Smooth muscle cell (in vitro differentiated cells): ENCODE data around the gene DCTD. TPM values are rescaled to one million over a fixed set of nuclear protein-coding genes. Genes with fewer than 3 reads are reported as not detected.

Experiments used
- DNase-seq: peaks from one replicate; lab custom pipeline; 2025; ENCODE audit not compliant: unreplicated experiment; lab: John Stamatoyannopoulos, UW
- H2AFZ ChIP-seq: fragments of 200-600 bp; sonication (generic); 2 replicates; pipeline ENCODE4 v1.6.0; 2016; ENCODE audit warnings: antibody characterized with exemption, low read depth, mild to moderate bottlenecking
- H3F3A ChIP-seq: fragments of 200-600 bp; sonication (generic); 2 replicates; pipeline ENCODE4 v1.6.0; 2017; ENCODE audit warnings: antibody characterized with exemption, low read depth
- H3K27ac ChIP-seq: fragments of 200-600 bp; sonication (generic); 2 replicates; pipeline ENCODE4 v1.5.1; 2016; ENCODE audit warnings: low read depth, mild to moderate bottlenecking
- H3K27me3 ChIP-seq: fragments of 200-600 bp; sonication (generic); 2 replicates; pipeline ENCODE4 v1.6.1; 2016; ENCODE audit warnings: low read depth, mild to moderate bottlenecking
- H3K36me3 ChIP-seq: fragments of 200-600 bp; sonication (generic); 2 replicates; pipeline ENCODE4 v1.5.1; 2016; ENCODE audit warnings: low read depth
- H3K4me1 ChIP-seq: fragments of 200-600 bp; sonication (generic); 2 replicates; pipeline ENCODE4 v1.5.1; 2016; ENCODE audit warnings: low read depth
- H3K4me2 ChIP-seq: fragments of 200-600 bp; sonication (generic); 2 replicates; pipeline ENCODE4 v1.6.0; 2016; ENCODE audit warnings: mild to moderate bottlenecking
- H3K4me3 ChIP-seq: fragments of 200-600 bp; sonication (generic); 2 replicates; pipeline ENCODE4 v1.5.1; 2016; ENCODE audit warnings: mild to moderate bottlenecking
- H3K79me2 ChIP-seq: fragments of 200-600 bp; sonication (generic); 2 replicates; pipeline ENCODE4 v1.6.0; 2016; ENCODE audit warnings: low read depth, mild to moderate bottlenecking
- H3K9ac ChIP-seq: fragments of 200-600 bp; sonication (generic); 2 replicates; pipeline ENCODE4 v1.6.0; 2016; ENCODE audit warnings: low read depth
- H3K9me3 ChIP-seq: fragments of 200-600 bp; sonication (generic); replicated peaks from 2 replicates; pipeline ENCODE4 v1.5.1; 2016; ENCODE audit warnings: low read depth
- H4K20me1 ChIP-seq: fragments of 200-600 bp; sonication (generic); 2 replicates; pipeline ENCODE4 v1.6.0; 2016; ENCODE audit warnings: low read depth
- CTCF ChIP-seq: fragments of 200-600 bp; sonication (generic); IDR thresholded peaks from 2 replicates; pipeline ENCODE4 v1.5.1; 2017; ENCODE audit warnings: borderline replicate concordance, mild to moderate bottlenecking, antibody characterized with exemption; ENCODE audit not compliant: insufficient read depth, poor library complexity, severe bottlenecking
- WGBS: methylation state at CpG from one replicate; pipeline ENCODE4 v1.1.7; 2016; ENCODE audit warnings: low lambda C conversion rate; 5-methylcytosine and 5-hydroxymethylcytosine counted together
- polyA plus RNA-seq: library from polyadenylated mRNA; unstranded; fragments of >200 nt; fragmentation: Nextera tagmentation; extraction: Ambion mirVana; gene quantifications from 2 replicates; pipeline ENCODE4 v1.2.1, GENCODE V29; 2016
- total RNA-seq: library from RNA; depleted of rRNA; stranded (reverse); fragments of >200 nt; gene quantifications from 2 replicates; pipeline ENCODE4 v1.2.3, GENCODE V29; 2014

Gene DCTD
- total and polyA plus RNA-seq, 2 experiments from 2014 or later, result 84.4 to 85.3 TPM

GRCh38 chr4:182866746-182867145 lies 50.4 kb downstream of the DCTD start:
- H3F3A ChIP-seq, result no peaks in the 10 kb centered on the region
- H3K4me2 ChIP-seq, result no peak overlapping the region
- H3K4me1 ChIP-seq, result peaks cover 10% of the 10 kb centered on the region
- no peak overlapping the region for H3K27ac ChIP-seq
- no peaks in the 10 kb centered on the region for H4K20me1 ChIP-seq
- no peaks in the 10 kb centered on the region for H3K36me3 ChIP-seq
- no peaks in the 10 kb centered on the region for H3K27me3 ChIP-seq
- H3K9me3 ChIP-seq, result no peaks in the 10 kb centered on the region
- no peak for DNase-seq
- TF ChIP-seq CTCF, result no peak
- H3K9ac ChIP-seq, result no peak overlapping the region
- H3K79me2 ChIP-seq, result no peaks in the 10 kb centered on the region
- H2AFZ ChIP-seq, result no peak overlapping the region
- 89% methylated on average over 5 of the region's 5 CpGs for WGBS
- H3K4me3 ChIP-seq, result no peak overlapping the region

GRCh38 chr4:182863501-182863900 lies 53.7 kb downstream of the DCTD start:
- DNase-seq, result no peak
- no peak overlapping the region for H3K4me2 ChIP-seq
- no peak overlapping the region for H3K4me3 ChIP-seq
- no peaks in the 10 kb centered on the region for H3K27me3 ChIP-seq
- no peaks in the 10 kb centered on the region for H3K79me2 ChIP-seq
- TF ChIP-seq CTCF, result no peak
- no peak overlapping the region for H3K27ac ChIP-seq
- H2AFZ ChIP-seq, result no peak overlapping the region
- 86% methylated on average over 6 of the region's 6 CpGs for WGBS
- H3K4me1 ChIP-seq, result peaks cover 10% of the 10 kb centered on the region
- H3F3A ChIP-seq, result no peaks in the 10 kb centered on the region
- no peaks in the 10 kb centered on the region for H4K20me1 ChIP-seq
- H3K36me3 ChIP-seq, result no peaks in the 10 kb centered on the region
- no peak overlapping the region for H3K9ac ChIP-seq
- no peaks in the 10 kb centered on the region for H3K9me3 ChIP-seq

DNA sequence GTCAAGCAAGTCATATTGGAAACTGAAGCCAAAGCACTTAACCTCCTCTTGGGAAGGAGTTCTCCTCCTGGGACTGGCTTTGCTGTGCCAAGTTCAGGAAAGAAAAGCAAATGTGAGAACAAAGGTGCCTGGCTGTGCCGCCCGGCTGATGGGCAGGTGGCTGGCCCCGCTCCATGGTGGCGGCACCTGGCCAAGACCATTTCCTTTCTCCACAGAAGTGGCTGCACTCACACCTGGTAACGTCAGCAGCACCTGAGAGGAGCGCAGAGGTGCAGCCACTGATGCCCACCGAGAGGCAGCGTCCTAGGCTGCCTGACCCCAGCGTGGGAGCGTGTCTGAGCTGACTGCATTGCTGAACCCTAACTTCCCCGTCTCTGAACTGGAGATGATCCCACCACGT lies 54.3 kb downstream of the DCTD start:
- WGBS, result 89% methylated on average over 12 of the region's 12 CpGs
- H3K36me3 ChIP-seq, result no peaks in the 10 kb centered on the region
- H3K79me2 ChIP-seq, result no peaks in the 10 kb centered on the region
- peaks cover 10% of the 10 kb centered on the region for H3K4me1 ChIP-seq
- TF ChIP-seq CTCF, result no peak
- no peaks in the 10 kb centered on the region for H3F3A ChIP-seq
- no peak overlapping the region for H3K4me3 ChIP-seq
- H3K4me2 ChIP-seq, result no peak overlapping the region
- no peaks in the 10 kb centered on the region for H4K20me1 ChIP-seq
- H3K9me3 ChIP-seq, result no peaks in the 10 kb centered on the region
- no peak for DNase-seq
- H3K9ac ChIP-seq, result no peak overlapping the region
- H3K27me3 ChIP-seq, result no peaks in the 10 kb centered on the region
- H2AFZ ChIP-seq, result no peak overlapping the region
- H3K27ac ChIP-seq, result no peak overlapping the region

DNA sequence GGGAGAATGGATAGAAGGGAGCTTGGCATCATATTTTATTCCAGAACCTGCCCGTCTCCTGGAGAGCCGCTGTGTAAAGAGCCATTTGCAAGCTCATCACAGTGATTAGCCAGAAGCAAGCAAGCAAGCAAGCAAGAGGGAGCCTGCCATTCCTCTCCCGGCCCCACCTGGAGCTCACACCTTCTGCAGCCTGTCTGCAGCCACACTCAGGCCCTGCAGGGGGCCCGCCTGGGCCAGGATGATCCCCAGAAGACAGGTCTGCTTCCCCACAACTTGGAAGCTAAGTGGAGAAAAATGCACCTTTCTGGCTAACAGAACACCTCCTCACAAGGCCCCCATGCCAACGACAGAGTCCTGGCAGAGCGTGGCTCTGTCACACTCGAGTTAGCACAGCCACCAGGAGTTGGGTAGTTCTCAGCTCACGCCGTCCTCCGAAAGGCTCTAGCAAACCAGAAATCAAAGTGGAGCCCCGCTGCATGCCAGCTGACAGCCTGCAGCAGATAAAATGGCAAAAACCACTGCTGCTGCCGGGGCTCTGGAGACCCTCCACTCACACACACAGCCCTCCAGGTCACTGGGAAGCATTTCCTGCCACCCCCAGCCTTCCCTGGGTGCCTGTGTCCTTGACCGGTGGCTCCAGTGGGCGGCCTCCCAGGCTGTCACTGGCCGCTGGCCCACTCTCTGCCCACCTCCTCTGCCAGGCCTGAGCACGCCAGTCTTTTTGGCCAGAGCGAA lies 54.9 kb downstream of the DCTD start:
- Histone ChIP-seq H3K4me3 (no peak overlapping the region), H4K20me1 (no peaks in the 10 kb centered on the region), H3K9me3 (no peaks in the 10 kb centered on the region), H3K4me1 (peaks cover 10% of the 10 kb centered on the region), H3K79me2 (no peaks in the 10 kb centered on the region), H3K36me3 (no peaks in the 10 kb centered on the region), H3K4me2 (no peak overlapping the region), H3F3A (no peaks in the 10 kb centered on the region), H3K27me3 (no peaks in the 10 kb centered on the region), H2AFZ (no peak overlapping the region), H3K27ac (no peak overlapping the region), H3K9ac (no peak overlapping the region)
- WGBS, result 86% methylated on average over 17 of the region's 17 CpGs
- no peak for DNase-seq
- no peak for TF ChIP-seq CTCF
